ENCODE data around the gene TRIM69. TPM values are rescaled to one million over a fixed set of nuclear protein-coding genes. Genes with fewer than 3 reads are reported as not detected.
"Not testable (repeated sequence)": the region's sequence is repeated elsewhere in the genome, so short reads cannot be mapped to it uniquely, and the experiment has no call there.

The TRIM69 gene
- total RNA-seq, 4 donors from 2014 or later: 20.3 to 23.3 (median 21.9) TPM

GRCh38 chr15:44727485-44728231 is 8.7 kb upstream of the TRIM69 start:
- peaks cover 0 to 12% (median 9%) of the 10 kb centered on the region in 4 donors for H3K36me3 ChIP-seq
- DNase-seq (ENCODE audit: extremely low spot score): no peak
- H3K4me3 ChIP-seq: peak overlapping the region in 2 of 4 donors; percentile 80 to 84
- peak overlapping the region; percentile 96 to 99 (median 98) for H3K27ac ChIP-seq (replicated peaks in 1 of 4)
- no peaks in the 10 kb centered on the region for H3K9me3 ChIP-seq
- 90% methylated on average over 6 of the region's 6 CpGs for WGBS
- no peaks in the 10 kb centered on the region for H3K27me3 ChIP-seq
- TF ChIP-seq POLR2A (IDR thresholded peaks at IDR 0.05; ENCODE audit: low read depth): no peak
- TF ChIP-seq CTCF (IDR thresholded peaks at IDR 0.05): no peak
- TF ChIP-seq POLR2AphosphoS5 (IDR thresholded peaks at IDR 0.05): no peak
- no peak for TF ChIP-seq EP300 (IDR thresholded peaks at IDR 0.05)
- intact Hi-C loops (cut with DNase I): loop anchor here (2.0 kb wide), 1 partner anchor 15 kb away; no protein-coding TSS in a partner anchor
- H3K4me1 ChIP-seq: peaks cover 29 to 60% (median 48%) of the 10 kb centered on the region in 4 donors

GRCh38 chr15:44728232-44728575 is 8.1 kb upstream of the TRIM69 start:
- intact Hi-C loops (cut with DNase I): not testable (repeated sequence)
- 73% methylated on average over 5 of the region's 5 CpGs for WGBS

GRCh38 chr15:44728576-44729407 is 7.5 kb upstream of the TRIM69 start:
- WGBS: under 1% methylated on average over 32 of the region's 36 CpGs
- Histone ChIP-seq H3K9me3 (no peaks in the 10 kb centered on the region), H3K27ac (replicated peaks in 1 of 4) (peak overlapping the region; percentile 96 to 99 (median 98)), H3K36me3 (peaks cover 0 to 12% (median 9%) of the 10 kb centered on the region in 4 donors), H3K4me3 (peak overlapping the region; percentile 75 to 86 (median 82)), H3K4me1 (peaks cover 29 to 60% (median 48%) of the 10 kb centered on the region in 4 donors), H3K27me3 (no peaks in the 10 kb centered on the region)
- intact Hi-C loops (cut with DNase I): no loop called here
- peak; percentile 99 for DNase-seq (ENCODE audit: extremely low spot score)
- TF ChIP-seq CTCF (IDR thresholded peaks at IDR 0.05): no peak
- peak; percentile 93 for TF ChIP-seq POLR2A (IDR thresholded peaks at IDR 0.05; ENCODE audit: low read depth)
- TF ChIP-seq POLR2AphosphoS5 (IDR thresholded peaks at IDR 0.05): peak; percentile 94 to 98
- peak; percentile 88 for TF ChIP-seq EP300 (IDR thresholded peaks at IDR 0.05)

More at GRCh38 chr15:44728232-44728575, 8.1 kb upstream of the TRIM69 start:
- not testable (repeated sequence) for DNase-seq (ENCODE audit: extremely low spot score); H3K27me3 ChIP-seq; H3K9me3 ChIP-seq
- Histone ChIP-seq H3K36me3 (peaks cover 0 to 12% (median 9%) of the 10 kb centered on the region in 4 donors), H3K4me3 (peak overlapping the region; percentile 75 to 86 (median 82)), H3K27ac (replicated peaks in 1 of 4) (peak overlapping the region; percentile 96 to 99 (median 98)), H3K4me1 (peaks cover 29 to 60% (median 48%) of the 10 kb centered on the region in 4 donors)

- H3K27ac ChIP-seq (replicated peaks in 1 of 4): peak overlapping the region; percentile 96 to 99 (median 98)
- DNase-seq (ENCODE audit: extremely low spot score): no peak
- peak overlapping the region; percentile 75 to 86 (median 82) for H3K4me3 ChIP-seq
- H3K27me3 ChIP-seq: no peaks in the 10 kb centered on the region
- no peak for TF ChIP-seq POLR2AphosphoS5 (IDR thresholded peaks at IDR 0.05)
- TF ChIP-seq POLR2A (IDR thresholded peaks at IDR 0.05; ENCODE audit: low read depth): no peak
- intact Hi-C loops (cut with DNase I): loop anchor here (10.0 kb wide), 1 partner anchor 145 kb away; no protein-coding TSS in a partner anchor
- no peaks in the 10 kb centered on the region for H3K9me3 ChIP-seq
- whole genome bisulfite sequencing: 3% methylated on average over 21 of the region's 21 CpGs
- peaks cover 0 to 12% (median 9%) of the 10 kb centered on the region in 4 donors for H3K36me3 ChIP-seq
- peaks cover 29 to 60% (median 48%) of the 10 kb centered on the region in 4 donors for H3K4me1 ChIP-seq
Measured at GRCh38 chr15:44729408-44730127, 6.8 kb upstream of the TRIM69 start.

- Histone ChIP-seq H3K27ac (replicated peaks in 1 of 4) (peak overlapping the region in 2 of 4 donors; percentile 16 to 66), H3K27me3 (no peaks in the 10 kb centered on the region), H3K9me3 (no peaks in the 10 kb centered on the region), H3K4me1 (peaks cover 15 to 40% (median 25%) of the 10 kb centered on the region in 4 donors), H3K4me3 (no peak overlapping the region), H3K36me3 (peaks cover 0 to 12% (median 9%) of the 10 kb centered on the region in 4 donors)
- DNase-seq (ENCODE audit: extremely low spot score): no peak
- TF ChIP-seq POLR2AphosphoS5 (IDR thresholded peaks at IDR 0.05) (no peak), POLR2A (IDR thresholded peaks at IDR 0.05; ENCODE audit: low read depth) (no peak), EP300 (IDR thresholded peaks at IDR 0.05) (no peak)
- 76% methylated on average over 2 of the region's 2 CpGs for WGBS
- intact Hi-C loops (cut with DNase I): loop anchor here (10.0 kb wide), 1 partner anchor 150 kb away; no protein-coding TSS in a partner anchor
Measured at GRCh38 chr15:44734839-44735481, 1.4 kb upstream of the TRIM69 start.
